CD4-positive, alpha-beta T cell treated with Interleukin-17A for 1 hour (primary cell): ENCODE measurements around the gene CD274.
A peak's percentile ranks its signal among the peaks of the same experiment; 100 is the strongest.
"Not testable (repeated sequence)": the region's sequence is repeated elsewhere in the genome, so short reads cannot be mapped to it uniquely, and the experiment has no call there.

Experiments
- DNase-seq: peaks from one replicate; pipeline ENCODE4 v3.0.0-alpha.2; 2020

Gene CD274

DNA sequence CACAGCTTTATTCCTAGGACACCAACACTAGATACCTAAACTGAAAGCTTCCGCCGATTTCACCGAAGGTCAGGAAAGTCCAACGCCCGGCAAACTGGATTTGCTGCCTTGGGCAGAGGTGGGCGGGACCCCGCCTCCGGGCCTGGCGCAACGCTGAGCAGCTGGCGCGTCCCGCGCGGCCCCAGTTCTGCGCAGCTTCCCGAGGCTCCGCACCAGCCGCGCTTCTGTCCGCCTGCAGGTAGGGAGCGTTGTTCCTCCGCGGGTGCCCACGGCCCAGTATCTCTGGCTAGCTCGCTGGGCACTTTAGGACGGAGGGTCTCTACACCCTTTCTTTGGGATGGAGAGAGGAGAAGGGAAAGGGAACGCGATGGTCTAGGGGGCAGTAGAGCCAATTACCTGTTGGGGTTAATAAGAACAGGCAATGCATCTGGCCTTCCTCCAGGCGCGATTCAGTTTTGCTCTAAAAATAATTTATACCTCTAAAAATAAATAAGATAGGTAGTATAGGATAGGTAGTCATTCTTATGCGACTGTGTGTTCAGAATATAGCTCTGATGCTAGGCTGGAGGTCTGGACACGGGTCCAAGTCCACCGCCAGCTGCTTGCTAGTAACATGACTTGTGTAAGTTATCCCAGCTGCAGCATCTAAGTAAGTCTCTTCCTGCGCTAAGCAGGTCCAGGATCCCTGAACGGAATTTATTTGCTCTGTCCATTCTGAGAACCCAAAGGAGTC, at the start of gene CD274:
TSS of gene CD274 (plus strand) at position 184 of the 733 bp plus-strand sequence. CDS start 5,572 bp downstream, outside the sequence.
- DNase-seq: peak; percentile 88

DNA sequence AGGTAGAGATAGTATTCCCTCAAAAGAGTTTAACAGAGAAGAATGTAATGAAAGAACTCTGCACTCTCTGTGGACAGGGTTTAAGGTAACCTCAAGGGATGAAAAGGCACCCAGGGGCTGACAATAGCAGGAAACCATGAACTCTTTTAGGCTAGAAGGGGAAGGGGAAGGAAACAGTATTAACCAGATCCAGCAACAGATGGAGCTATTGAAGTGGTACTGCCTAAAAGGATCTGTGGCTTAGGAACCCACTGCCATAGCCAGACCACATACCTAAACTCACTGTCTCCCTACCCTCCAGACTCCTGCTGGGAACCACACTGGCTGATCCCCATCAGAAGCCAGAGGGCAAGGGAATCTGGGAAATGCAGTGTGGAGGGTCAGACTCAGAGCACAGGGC, 48.1 kb upstream of the CD274 start:
- no peak for DNase-seq

- DNase-seq: no peak
These were observed 41.7 kb upstream of the CD274 start for GRCh38 chr9:5408596-5408995.

GRCh38 chr9:5416953-5417352, 33.4 kb upstream of the CD274 start:
- DNase-seq: no peak

GRCh38 chr9:5418481-5418880, 31.9 kb upstream of the CD274 start:
- DNase-seq: no peak

GRCh38 chr9:5419987-5420386, 30.4 kb upstream of the CD274 start:
- no peak for DNase-seq

DNA sequence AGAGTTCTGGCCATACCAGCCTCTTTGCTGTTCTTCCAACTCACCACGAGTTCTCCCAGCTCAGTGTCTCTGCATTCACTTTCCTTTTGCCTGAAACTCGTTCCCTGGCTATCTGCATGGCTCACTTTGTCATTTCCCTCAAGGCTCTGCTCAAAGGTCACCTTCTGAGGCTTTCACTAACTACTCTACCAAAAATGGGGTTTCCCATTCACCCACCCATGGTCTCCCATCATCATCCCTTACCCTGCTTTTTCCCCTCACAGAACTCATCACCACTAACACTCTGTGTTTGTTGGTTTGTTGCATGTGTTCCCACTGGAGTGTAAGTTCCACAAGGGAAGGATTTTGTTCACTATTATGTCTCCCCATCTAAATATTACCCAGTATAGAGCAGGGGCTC, 29.2 kb upstream of the CD274 start:
- no peak for DNase-seq

- DNase-seq: no peak
These were observed 28.1 kb upstream of the CD274 start for GRCh38 chr9:5422276-5422675.

GRCh38 chr9:5425006-5425628, 25.2 kb upstream of the CD274 start:
- peak; percentile 69 for DNase-seq

DNA sequence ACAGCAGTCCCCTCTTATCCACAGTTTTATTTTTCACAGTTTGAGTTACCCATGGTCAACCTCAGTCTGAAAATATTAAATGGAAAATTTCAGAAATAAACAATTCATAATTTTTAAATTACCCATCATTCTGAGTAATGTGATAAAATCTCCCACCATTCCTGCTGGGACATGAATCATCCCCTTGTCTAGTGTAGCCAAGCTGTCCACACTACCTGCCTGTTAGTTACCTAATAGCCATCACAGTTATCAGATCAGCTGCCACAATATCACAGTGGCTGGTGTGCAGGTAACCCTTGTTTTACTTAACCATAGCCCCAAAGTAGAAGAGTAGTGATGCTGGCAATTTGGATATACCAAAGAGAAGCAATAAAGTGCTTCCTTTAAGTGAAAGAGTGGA, 23.3 kb upstream of the CD274 start:
- DNase-seq: no peak

GRCh38 chr9:5428172-5428571, 22.2 kb upstream of the CD274 start:
- no peak for DNase-seq

GRCh38 chr9:5428794-5429528, 21.4 kb upstream of the CD274 start:
- DNase-seq: no peak

- DNase-seq: no peak
These were observed 20.3 kb upstream of the CD274 start for GRCh38 chr9:5429873-5430564.

DNA sequence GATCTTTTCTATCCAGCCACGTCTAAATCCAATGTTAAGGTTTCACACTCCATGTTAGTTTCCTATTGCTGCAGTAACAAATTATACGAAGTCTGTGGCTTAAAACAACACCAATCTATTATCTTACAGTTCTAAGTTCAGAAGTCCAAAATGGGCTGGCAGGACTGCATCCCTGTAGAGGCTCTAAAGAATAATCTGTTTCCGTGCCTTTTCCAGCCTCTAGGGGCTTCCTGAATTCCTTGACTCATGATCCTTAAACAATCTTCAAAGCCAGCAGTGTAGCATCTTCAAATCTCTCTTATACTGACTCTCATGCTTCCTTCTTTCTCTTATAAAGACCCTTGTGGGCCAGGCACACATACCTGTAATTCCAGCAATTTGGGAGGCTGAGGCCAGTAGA, 19.4 kb upstream of the CD274 start:
- DNase-seq: no peak

GRCh38 chr9:5432890-5433289, 17.5 kb upstream of the CD274 start:
- not testable (repeated sequence) for DNase-seq

- not testable (repeated sequence) for DNase-seq
These were observed 17.0 kb upstream of the CD274 start for GRCh38 chr9:5433328-5433727.

GRCh38 chr9:5433841-5434810, 16.2 kb upstream of the CD274 start:
- DNase-seq: not testable (repeated sequence)

GRCh38 chr9:5435912-5436311, 14.4 kb upstream of the CD274 start:
- no peak for DNase-seq

DNA sequence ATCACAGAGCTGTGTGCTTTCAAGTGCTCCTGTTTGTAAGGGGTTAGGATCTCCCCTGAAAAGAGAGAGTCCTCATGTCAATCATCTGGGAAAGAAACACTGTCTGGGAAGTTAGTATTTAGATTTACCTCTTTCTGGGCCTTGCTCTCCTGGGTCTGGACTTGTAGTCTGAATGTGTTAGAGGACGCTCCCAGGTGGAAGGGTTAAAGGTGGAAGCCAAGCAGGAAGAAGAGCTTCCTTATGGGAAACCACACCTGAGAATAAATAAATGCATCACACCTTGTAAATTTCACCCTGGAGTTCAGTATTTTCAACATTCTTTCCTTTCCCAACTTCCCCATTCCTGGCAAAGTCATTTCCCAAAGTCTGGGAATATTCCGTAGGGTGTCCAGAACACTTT, 13.9 kb upstream of the CD274 start:
- no peak for DNase-seq

GRCh38 chr9:5437254-5438216, 12.8 kb upstream of the CD274 start, which contains the start of gene PLGRKT:
TSS of gene PLGRKT (minus strand) at chr9:5437925. CDS start at chr9:5431977, 5,948 bp downstream.
- DNase-seq: peak; percentile 94
